Measurements from ENCODE around the gene TSPAN5.

The TSPAN5 gene

DNA sequence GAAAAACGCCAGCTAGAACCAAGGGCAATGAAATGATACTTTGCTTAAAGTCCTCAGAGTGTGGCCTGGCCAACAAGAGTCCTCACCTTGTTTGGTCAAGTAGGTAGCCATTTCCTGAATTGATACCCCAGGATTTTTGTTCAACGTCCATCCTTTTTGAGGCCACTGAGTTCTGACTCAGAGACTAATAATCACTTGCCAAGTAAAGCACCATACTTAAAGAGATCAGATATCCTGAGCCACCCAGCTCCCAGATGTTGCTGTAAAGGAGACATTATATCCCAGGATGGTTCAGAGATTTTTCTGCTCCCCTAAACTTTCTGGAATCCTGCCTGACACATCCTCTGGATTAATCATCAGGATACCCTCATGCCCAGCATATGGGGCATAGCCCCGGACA, 206.3 kb downstream of the TSPAN5 start:
- H3K9ac ChIP-seq (ENCODE audit: low read depth in 1 of 2, low read length in 2 of 2) = no peak overlapping the region
- H3K4me3 ChIP-seq (ENCODE audit: low read length in 2 of 2) = no peak overlapping the region
- peaks cover 0 to 3% of the 10 kb centered on the region in 2 donors for H3K9me3 ChIP-seq (ENCODE audit: control insufficient read depth in 2 of 2, low read length in 2 of 2)
- H3K27ac ChIP-seq (ENCODE audit: low read depth in 2 of 2, low read length in 2 of 2) = no peak overlapping the region
- no peaks in the 10 kb centered on the region for H3K27me3 ChIP-seq (ENCODE audit: control insufficient read depth in 2 of 2, insufficient read depth in 2 of 2, low read length in 2 of 2)
- H3K36me3 ChIP-seq (ENCODE audit: control insufficient read depth in 2 of 2, insufficient read depth in 2 of 2, low read length in 2 of 2) = no peaks in the 10 kb centered on the region
- H3K4me1 ChIP-seq (ENCODE audit: control insufficient read depth in 2 of 2, insufficient read depth in 2 of 2, low read length in 2 of 2) = no peaks in the 10 kb centered on the region

DNA sequence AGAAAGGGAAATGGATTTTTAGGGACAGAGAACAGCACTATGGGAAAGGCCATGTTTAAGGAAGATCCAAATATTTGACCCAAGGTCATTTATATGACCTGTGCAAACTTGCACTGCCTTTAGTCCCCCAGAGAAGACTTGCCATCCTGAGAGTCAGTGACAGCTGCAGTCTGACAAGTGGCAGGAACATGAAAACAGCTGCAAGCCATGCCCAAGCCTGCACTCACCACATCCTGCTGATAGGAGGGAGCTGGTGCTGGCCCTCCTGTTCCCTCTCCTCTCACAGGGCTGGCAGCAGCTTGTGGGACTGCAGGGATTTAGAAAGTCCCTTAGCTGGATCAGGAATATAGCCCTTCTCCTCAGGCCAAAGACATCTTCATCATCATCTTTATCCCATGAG, 209.5 kb downstream of the TSPAN5 start:
- no peak overlapping the region for H3K27ac ChIP-seq (ENCODE audit: low read depth in 2 of 2, low read length in 2 of 2)
- H3K4me3 ChIP-seq (ENCODE audit: low read length in 2 of 2) = no peak overlapping the region
- peaks cover 0 to 3% of the 10 kb centered on the region in 2 donors for H3K36me3 ChIP-seq (ENCODE audit: control insufficient read depth in 2 of 2, insufficient read depth in 2 of 2, low read length in 2 of 2)
- peaks cover 0 to 3% of the 10 kb centered on the region in 2 donors for H3K9me3 ChIP-seq (ENCODE audit: control insufficient read depth in 2 of 2, low read length in 2 of 2)
- H3K9ac ChIP-seq (ENCODE audit: low read depth in 1 of 2, low read length in 2 of 2) = no peak overlapping the region
- H3K27me3 ChIP-seq (ENCODE audit: control insufficient read depth in 2 of 2, insufficient read depth in 2 of 2, low read length in 2 of 2) = no peaks in the 10 kb centered on the region
- H3K4me1 ChIP-seq (ENCODE audit: control insufficient read depth in 2 of 2, insufficient read depth in 2 of 2, low read length in 2 of 2) = no peaks in the 10 kb centered on the region

DNA sequence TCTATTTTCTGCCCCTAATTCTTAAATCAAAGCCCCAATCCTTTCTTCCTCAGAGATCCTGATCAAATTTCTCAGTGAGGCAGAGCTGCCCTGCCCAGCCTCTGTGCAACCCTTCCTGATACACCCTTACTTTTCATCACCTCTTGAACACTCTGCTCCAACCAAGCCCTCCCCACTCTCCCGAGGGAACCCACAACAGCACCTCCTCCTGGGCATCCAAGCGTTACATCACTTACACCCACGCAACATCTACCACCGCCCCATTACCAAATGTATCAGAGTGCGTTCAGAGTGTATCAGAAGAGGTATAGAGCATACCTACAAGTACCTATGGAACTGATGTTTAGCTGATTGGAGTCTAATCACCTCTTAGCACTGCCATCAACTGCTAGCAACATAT, 210.8 kb downstream of the TSPAN5 start:
- Histone ChIP-seq H3K9ac (ENCODE audit: low read depth in 1 of 2, low read length in 2 of 2) (no peak overlapping the region), H3K27me3 (ENCODE audit: control insufficient read depth in 2 of 2, insufficient read depth in 2 of 2, low read length in 2 of 2) (no peaks in the 10 kb centered on the region), H3K36me3 (ENCODE audit: control insufficient read depth in 2 of 2, insufficient read depth in 2 of 2, low read length in 2 of 2) (peaks cover 4 to 5% of the 10 kb centered on the region in 2 donors), H3K4me1 (ENCODE audit: control insufficient read depth in 2 of 2, insufficient read depth in 2 of 2, low read length in 2 of 2) (no peaks in the 10 kb centered on the region), H3K4me3 (ENCODE audit: low read length in 2 of 2) (no peak overlapping the region), H3K9me3 (ENCODE audit: control insufficient read depth in 2 of 2, low read length in 2 of 2) (peaks cover 0 to 3% of the 10 kb centered on the region in 2 donors), H3K27ac (ENCODE audit: low read depth in 2 of 2, low read length in 2 of 2) (no peak overlapping the region)

DNA sequence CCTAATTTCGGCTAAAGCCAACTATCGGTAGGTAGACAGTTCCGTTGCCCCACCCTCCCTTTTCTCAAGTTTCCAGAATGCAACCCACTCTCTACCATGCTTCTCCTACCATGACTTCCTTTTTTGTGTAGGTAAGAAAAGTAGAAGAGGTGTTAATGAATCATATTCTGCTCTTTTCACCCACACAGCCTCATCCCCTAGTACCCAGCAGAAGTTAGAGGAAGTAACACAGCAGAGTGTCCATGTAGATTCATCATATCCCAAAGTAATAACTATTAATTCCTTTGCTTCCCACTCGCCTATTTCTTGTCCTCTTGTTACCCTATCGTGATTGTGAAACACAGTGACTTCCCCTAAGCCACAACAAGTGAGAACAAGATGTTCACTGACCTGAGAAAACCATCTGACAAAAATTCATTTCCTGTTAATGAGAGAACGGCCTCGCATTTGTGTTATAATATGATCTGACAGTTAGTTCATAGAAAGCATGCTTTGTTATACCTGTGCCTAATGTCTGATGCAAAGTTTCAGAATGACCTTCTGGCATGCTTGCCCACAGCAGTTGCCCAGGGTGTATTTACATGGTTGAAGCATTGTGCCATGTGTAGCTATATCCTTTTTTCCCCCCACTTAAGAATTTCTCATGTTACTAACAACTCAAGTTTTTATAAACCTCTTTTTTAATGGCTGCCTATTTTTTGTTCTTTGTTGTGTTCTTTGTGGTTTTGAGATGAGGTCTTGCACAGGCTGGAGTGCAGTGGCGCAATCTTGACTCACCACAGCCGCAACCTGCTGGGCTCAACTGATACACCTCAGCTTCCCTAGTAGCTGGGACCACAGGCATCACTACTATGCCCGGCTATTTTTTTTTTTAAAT, 211.7 kb downstream of the TSPAN5 start:
- Histone ChIP-seq H3K4me1 (ENCODE audit: control insufficient read depth in 2 of 2, insufficient read depth in 2 of 2, low read length in 2 of 2) (no peaks in the 10 kb centered on the region), H3K27ac (ENCODE audit: low read depth in 2 of 2, low read length in 2 of 2) (peak overlapping the region; percentile 43 to 55), H3K36me3 (ENCODE audit: control insufficient read depth in 2 of 2, insufficient read depth in 2 of 2, low read length in 2 of 2) (peaks cover 12% of the 10 kb centered on the region in 2 donors), H3K9me3 (ENCODE audit: control insufficient read depth in 2 of 2, low read length in 2 of 2) (no peaks in the 10 kb centered on the region), H3K27me3 (ENCODE audit: control insufficient read depth in 2 of 2, insufficient read depth in 2 of 2, low read length in 2 of 2) (no peaks in the 10 kb centered on the region), H3K9ac (ENCODE audit: low read depth in 1 of 2, low read length in 2 of 2) (no peak overlapping the region), H3K4me3 (ENCODE audit: low read length in 2 of 2) (peak overlapping the region in 1 of 2 donors; percentile 20)

DNA sequence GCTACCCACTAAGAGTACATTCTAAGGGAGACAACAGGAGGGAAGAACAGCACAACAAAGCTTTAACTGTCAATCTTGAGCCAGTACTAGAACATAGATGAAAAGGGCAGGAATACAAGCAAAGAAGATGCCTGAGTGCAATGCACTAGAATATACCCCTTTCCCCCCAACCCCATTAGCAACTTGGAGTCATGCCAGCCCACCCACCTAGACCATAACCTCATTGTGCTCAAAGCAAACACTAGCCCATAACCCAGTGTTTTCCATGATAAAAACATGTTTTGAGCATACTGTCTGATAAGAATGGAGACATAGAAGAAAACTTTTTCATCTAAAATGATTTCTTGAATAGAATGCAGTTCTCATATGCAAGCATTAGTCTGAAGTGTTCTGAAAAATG, 214.0 kb downstream of the TSPAN5 start:
- H3K36me3 ChIP-seq (ENCODE audit: control insufficient read depth in 2 of 2, insufficient read depth in 2 of 2, low read length in 2 of 2) = peaks cover 14 to 15% of the 10 kb centered on the region in 2 donors

GRCh38 chr4:98434816-98435215, 223.6 kb downstream of the TSPAN5 start:
- H3K4me3 ChIP-seq (ENCODE audit: low read length in 2 of 2) = no peak overlapping the region
- no peak overlapping the region for H3K27ac ChIP-seq (ENCODE audit: low read depth in 2 of 2, low read length in 2 of 2)
- H3K4me1 ChIP-seq (ENCODE audit: control insufficient read depth in 2 of 2, insufficient read depth in 2 of 2, low read length in 2 of 2) = no peaks in the 10 kb centered on the region
- no peak overlapping the region for H3K9ac ChIP-seq (ENCODE audit: low read depth in 1 of 2, low read length in 2 of 2)
- no peaks in the 10 kb centered on the region for H3K27me3 ChIP-seq (ENCODE audit: control insufficient read depth in 2 of 2, insufficient read depth in 2 of 2, low read length in 2 of 2)
- peaks cover 6 to 15% of the 10 kb centered on the region in 2 donors for H3K36me3 ChIP-seq (ENCODE audit: control insufficient read depth in 2 of 2, insufficient read depth in 2 of 2, low read length in 2 of 2)
- no peaks in the 10 kb centered on the region for H3K9me3 ChIP-seq (ENCODE audit: control insufficient read depth in 2 of 2, low read length in 2 of 2)

More for the DNA sequence above, 214.0 kb downstream of the TSPAN5 start:
- Histone ChIP-seq H3K9me3 (ENCODE audit: control insufficient read depth in 2 of 2, low read length in 2 of 2) (no peaks in the 10 kb centered on the region), H3K27me3 (ENCODE audit: control insufficient read depth in 2 of 2, insufficient read depth in 2 of 2, low read length in 2 of 2) (no peaks in the 10 kb centered on the region), H3K27ac (ENCODE audit: low read depth in 2 of 2, low read length in 2 of 2) (no peak overlapping the region), H3K4me1 (ENCODE audit: control insufficient read depth in 2 of 2, insufficient read depth in 2 of 2, low read length in 2 of 2) (no peaks in the 10 kb centered on the region), H3K9ac (ENCODE audit: low read depth in 1 of 2, low read length in 2 of 2) (no peak overlapping the region), H3K4me3 (ENCODE audit: low read length in 2 of 2) (no peak overlapping the region)

DNA sequence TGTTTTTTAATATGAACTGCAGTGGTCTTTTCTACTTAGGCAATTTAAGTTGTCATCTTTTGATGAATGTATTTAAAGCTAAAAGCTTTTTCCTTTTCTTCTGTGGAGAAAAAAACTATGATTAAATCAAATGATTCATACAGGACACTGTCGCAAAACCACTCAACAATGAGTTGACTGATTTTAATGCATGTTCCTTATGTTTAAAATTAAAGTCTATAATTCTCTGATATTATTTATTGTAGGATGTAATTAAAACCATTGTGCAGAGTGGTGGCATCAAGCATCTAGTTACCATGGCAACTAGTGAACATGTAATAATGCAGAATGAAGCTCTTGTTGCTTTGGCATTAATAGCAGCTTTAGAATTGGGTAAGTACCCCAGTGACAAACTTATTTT, 224.7 kb downstream of the TSPAN5 start:
- no peaks in the 10 kb centered on the region for H3K9me3 ChIP-seq (ENCODE audit: control insufficient read depth in 2 of 2, low read length in 2 of 2)
- no peak overlapping the region for H3K9ac ChIP-seq (ENCODE audit: low read depth in 1 of 2, low read length in 2 of 2)
- H3K36me3 ChIP-seq (ENCODE audit: control insufficient read depth in 2 of 2, insufficient read depth in 2 of 2, low read length in 2 of 2) = peaks cover 6 to 15% of the 10 kb centered on the region in 2 donors
- no peaks in the 10 kb centered on the region for H3K27me3 ChIP-seq (ENCODE audit: control insufficient read depth in 2 of 2, insufficient read depth in 2 of 2, low read length in 2 of 2)
- H3K4me3 ChIP-seq (ENCODE audit: low read length in 2 of 2) = no peak overlapping the region
- no peaks in the 10 kb centered on the region for H3K4me1 ChIP-seq (ENCODE audit: control insufficient read depth in 2 of 2, insufficient read depth in 2 of 2, low read length in 2 of 2)
- H3K27ac ChIP-seq (ENCODE audit: low read depth in 2 of 2, low read length in 2 of 2) = no peak overlapping the region

- Histone ChIP-seq H3K9ac (ENCODE audit: low read depth in 1 of 2, low read length in 2 of 2) (no peak overlapping the region), H3K27me3 (ENCODE audit: control insufficient read depth in 2 of 2, insufficient read depth in 2 of 2, low read length in 2 of 2) (no peaks in the 10 kb centered on the region), H3K9me3 (ENCODE audit: control insufficient read depth in 2 of 2, low read length in 2 of 2) (no peaks in the 10 kb centered on the region), H3K4me3 (ENCODE audit: low read length in 2 of 2) (no peak overlapping the region), H3K36me3 (ENCODE audit: control insufficient read depth in 2 of 2, insufficient read depth in 2 of 2, low read length in 2 of 2) (peaks cover 6 to 11% of the 10 kb centered on the region in 2 donors), H3K4me1 (ENCODE audit: control insufficient read depth in 2 of 2, insufficient read depth in 2 of 2, low read length in 2 of 2) (no peaks in the 10 kb centered on the region), H3K27ac (ENCODE audit: low read depth in 2 of 2, low read length in 2 of 2) (no peak overlapping the region)
Measured at GRCh38 chr4:98430708-98431403, 227.6 kb downstream of the TSPAN5 start.

DNA sequence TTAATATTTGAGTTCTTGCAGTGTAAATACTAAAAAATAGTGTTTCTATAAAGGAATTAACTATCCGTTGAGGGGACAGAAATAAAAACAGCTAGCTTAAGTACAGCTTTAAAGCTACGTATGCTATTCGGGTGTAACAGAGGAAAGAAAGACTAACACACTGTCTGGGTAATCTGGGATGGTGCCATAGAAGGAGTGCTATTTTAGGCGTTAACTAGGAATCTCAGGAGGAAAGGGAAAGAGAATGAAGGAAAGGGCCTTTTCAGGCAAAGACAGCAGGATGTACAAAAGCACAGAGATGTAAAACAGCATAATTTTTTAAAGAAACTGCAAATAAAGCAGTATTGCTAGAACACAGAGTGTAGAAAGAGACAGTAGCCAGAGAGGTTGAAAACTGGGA, 235.4 kb downstream of the TSPAN5 start:
- H3K36me3 ChIP-seq (ENCODE audit: control insufficient read depth in 2 of 2, insufficient read depth in 2 of 2, low read length in 2 of 2) = peaks cover 12 to 28% of the 10 kb centered on the region in 2 donors
- H3K4me3 ChIP-seq (ENCODE audit: low read length in 2 of 2) = no peak overlapping the region
- no peak overlapping the region for H3K9ac ChIP-seq (ENCODE audit: low read depth in 1 of 2, low read length in 2 of 2)
- H3K27ac ChIP-seq (ENCODE audit: low read depth in 2 of 2, low read length in 2 of 2) = no peak overlapping the region
- no peaks in the 10 kb centered on the region for H3K9me3 ChIP-seq (ENCODE audit: control insufficient read depth in 2 of 2, low read length in 2 of 2)
- no peaks in the 10 kb centered on the region for H3K4me1 ChIP-seq (ENCODE audit: control insufficient read depth in 2 of 2, insufficient read depth in 2 of 2, low read length in 2 of 2)
- H3K27me3 ChIP-seq (ENCODE audit: control insufficient read depth in 2 of 2, insufficient read depth in 2 of 2, low read length in 2 of 2) = no peaks in the 10 kb centered on the region

DNA sequence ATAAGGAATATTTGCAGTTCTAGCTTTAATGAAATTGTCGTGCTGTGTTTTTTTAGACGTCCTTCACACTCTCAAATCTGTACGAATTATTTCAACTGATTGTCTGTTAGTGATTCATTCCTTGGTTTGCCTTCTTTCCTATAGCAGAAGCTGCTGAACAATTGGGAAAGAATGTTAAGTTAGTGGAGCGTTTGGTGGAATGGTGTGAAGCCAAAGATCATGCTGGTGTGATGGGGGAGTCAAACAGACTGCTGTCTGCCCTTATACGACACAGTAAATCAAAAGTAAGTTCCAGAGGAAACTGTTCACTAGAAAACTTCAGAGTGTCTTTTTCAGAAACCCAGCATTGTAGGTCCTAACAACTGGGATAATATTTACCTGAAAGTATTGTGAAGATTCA, 237.3 kb downstream of the TSPAN5 start:
- Histone ChIP-seq H3K27ac (ENCODE audit: low read depth in 2 of 2, low read length in 2 of 2) (no peak overlapping the region), H3K4me3 (ENCODE audit: low read length in 2 of 2) (no peak overlapping the region), H3K4me1 (ENCODE audit: control insufficient read depth in 2 of 2, insufficient read depth in 2 of 2, low read length in 2 of 2) (no peaks in the 10 kb centered on the region), H3K9ac (ENCODE audit: low read depth in 1 of 2, low read length in 2 of 2) (no peak overlapping the region), H3K27me3 (ENCODE audit: control insufficient read depth in 2 of 2, insufficient read depth in 2 of 2, low read length in 2 of 2) (no peaks in the 10 kb centered on the region), H3K9me3 (ENCODE audit: control insufficient read depth in 2 of 2, low read length in 2 of 2) (no peaks in the 10 kb centered on the region), H3K36me3 (ENCODE audit: control insufficient read depth in 2 of 2, insufficient read depth in 2 of 2, low read length in 2 of 2) (peaks cover 15 to 30% of the 10 kb centered on the region in 2 donors)
